22Rv1 (cell line): ENCODE results near the gene ZNF608.

Experiments
- H3K27ac ChIP-seq: fragments of 450-650 bp; 2 replicates; pipeline ENCODE4 v1.5.1; 2017
- CTCF ChIP-seq: fragments of 450-650 bp; IDR thresholded peaks from 2 replicates; pipeline ENCODE4 v1.5.1; 2017; ENCODE audit warnings: mild to moderate bottlenecking
- ZFX ChIP-seq: fragments of 450-650 bp; IDR thresholded peaks from 2 replicates; pipeline ENCODE4 v1.6.1; 2017; ENCODE audit warnings: antibody characterized with exemption, borderline replicate concordance

The ZNF608 gene

GRCh38 chr5:124728331-124728967, 18.0 kb downstream of the ZNF608 start:
- no peak overlapping the region for H3K27ac ChIP-seq
- TF ChIP-seq ZFX (no peak), CTCF (no peak)

GRCh38 chr5:124726631-124727362, 19.6 kb downstream of the ZNF608 start:
- no peak for TF ChIP-seq CTCF
- no peak for TF ChIP-seq ZFX
- H3K27ac ChIP-seq, result no peak overlapping the region

- no peak overlapping the region for H3K27ac ChIP-seq
- TF ChIP-seq CTCF (no peak), ZFX (no peak)
Measured at GRCh38 chr5:124725622-124726258, 20.7 kb downstream of the ZNF608 start.

GRCh38 chr5:124725040-124725434, 21.4 kb downstream of the ZNF608 start:
- TF ChIP-seq CTCF (no peak), ZFX (no peak)
- no peak overlapping the region for H3K27ac ChIP-seq

GRCh38 chr5:124724357-124725039, 21.9 kb downstream of the ZNF608 start:
- H3K27ac ChIP-seq, result no peak overlapping the region

GRCh38 chr5:124721229-124721735, 25.2 kb downstream of the ZNF608 start:
- no peak overlapping the region for H3K27ac ChIP-seq

More at GRCh38 chr5:124724357-124725039, 21.9 kb downstream of the ZNF608 start:
- no peak for TF ChIP-seq ZFX
- no peak for TF ChIP-seq CTCF

More at GRCh38 chr5:124721229-124721735, 25.2 kb downstream of the ZNF608 start:
- TF ChIP-seq CTCF (no peak), ZFX (no peak)
